HUES64 (cell line): Measurements from ENCODE around the gene NPLOC4.
"Not testable (repeated sequence)": the region's sequence is repeated elsewhere in the genome, so short reads cannot be mapped to it uniquely, and the experiment has no call there.

Source experiments
- H3K27ac ChIP-seq: 2 replicates; pipeline ENCODE4 v1.7.0; 2013; ENCODE audit warnings: low read depth, low read length, inconsistent platforms
- H3K27me3 ChIP-seq: 2 replicates; pipeline ENCODE4 v1.6.1; 2013; ENCODE audit warnings: mild to moderate bottlenecking, low read length; ENCODE audit not compliant: insufficient read depth
- H3K36me3 ChIP-seq: 2 replicates; pipeline ENCODE4 v1.6.1; 2013; ENCODE audit warnings: mild to moderate bottlenecking, low read length; ENCODE audit not compliant: insufficient read depth
- H3K4me1 ChIP-seq: 2 replicates; pipeline ENCODE4 v1.6.1; 2013; ENCODE audit warnings: mild to moderate bottlenecking, low read length, moderate library complexity; ENCODE audit not compliant: insufficient read depth
- H3K4me3 ChIP-seq: 2 replicates; pipeline ENCODE4 v1.5.1; 2013; ENCODE audit warnings: mild to moderate bottlenecking, low read length, moderate library complexity
- H3K9ac ChIP-seq: 2 replicates; pipeline ENCODE4 v1.6.1; 2013; ENCODE audit warnings: mild to moderate bottlenecking, low read depth, low read length
- H3K9me3 ChIP-seq: 2 replicates; pipeline ENCODE4 v1.6.1; 2013; ENCODE audit warnings: low read depth, low read length; ENCODE audit not compliant: insufficient read depth
- WGBS: fragments of 150-250, 120-280 bp; methylation state at CpG from one replicate; pipeline ENCODE4 v1.1.7; 2013; ENCODE audit warnings: missing lambda C conversion rate; 5-methylcytosine and 5-hydroxymethylcytosine counted together

Gene NPLOC4

DNA sequence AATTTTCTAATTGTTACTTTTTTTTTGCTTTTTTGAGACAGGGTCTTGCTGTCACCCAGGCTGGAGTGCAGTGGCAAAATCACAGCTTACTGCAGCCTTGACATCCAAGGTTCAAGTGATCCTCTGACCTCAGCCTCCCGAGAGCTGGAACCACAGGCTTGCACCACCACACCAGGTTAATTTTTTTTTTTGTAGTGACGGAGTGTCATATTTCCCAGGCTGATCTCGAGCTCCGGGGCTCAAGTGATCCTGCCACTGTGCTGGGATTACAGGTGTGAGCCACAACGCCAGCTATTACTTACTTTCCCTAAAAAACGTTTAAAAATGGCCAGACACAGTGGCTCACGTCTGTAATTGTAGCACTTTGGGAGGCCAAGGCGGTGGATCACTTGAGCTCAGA, 6.6 kb downstream of the NPLOC4 start:
- no peak overlapping the region for H3K27ac ChIP-seq
- H3K4me1 ChIP-seq, result no peaks in the 10 kb centered on the region
- no peaks in the 10 kb centered on the region for H3K9me3 ChIP-seq
- H3K36me3 ChIP-seq, result peaks cover 49% of the 10 kb centered on the region
- 91% methylated on average over 8 of the region's 8 CpGs for WGBS
- no peaks in the 10 kb centered on the region for H3K27me3 ChIP-seq
- no peak overlapping the region for H3K4me3 ChIP-seq
- no peak overlapping the region for H3K9ac ChIP-seq

DNA sequence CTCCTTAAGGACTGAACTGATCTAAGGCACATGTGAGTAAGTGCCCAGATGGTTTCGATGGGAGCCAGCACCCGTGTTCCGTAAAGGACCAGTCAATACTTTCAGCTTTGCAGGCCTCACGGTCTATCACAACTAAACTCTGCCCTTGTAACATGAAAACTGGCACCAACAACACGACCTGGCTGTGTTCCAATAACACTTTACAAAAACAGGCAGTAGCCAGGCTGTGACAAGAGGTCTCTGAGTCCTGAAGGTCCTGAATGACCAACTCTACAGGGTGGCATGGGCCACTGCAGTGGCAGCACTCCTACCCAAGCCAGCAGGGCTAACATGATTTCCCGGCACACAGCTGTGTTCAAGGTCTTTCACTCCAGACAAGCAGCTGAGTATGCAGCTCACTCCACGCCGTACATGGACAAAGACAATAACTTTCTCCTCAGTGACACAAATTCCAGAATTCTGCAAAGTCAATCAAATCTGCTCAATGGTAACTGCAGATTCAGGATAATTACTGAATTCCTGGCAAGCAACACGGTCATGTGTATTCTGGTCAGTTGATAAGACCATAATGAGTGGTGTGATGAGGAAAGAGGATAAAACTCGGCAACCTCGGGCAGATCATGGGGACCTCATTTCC, 15.3 kb downstream of the NPLOC4 start:
- H3K27me3 ChIP-seq, result no peaks in the 10 kb centered on the region
- H3K4me3 ChIP-seq, result no peak overlapping the region
- no peak overlapping the region for H3K9ac ChIP-seq
- no peaks in the 10 kb centered on the region for H3K4me1 ChIP-seq
- H3K27ac ChIP-seq, result no peak overlapping the region
- peaks cover 77% of the 10 kb centered on the region for H3K36me3 ChIP-seq
- no peaks in the 10 kb centered on the region for H3K9me3 ChIP-seq
- 96% methylated on average over 10 of the region's 11 CpGs for WGBS

- H3K27ac ChIP-seq, H3K4me3 ChIP-seq, H3K9ac ChIP-seq, H3K9me3 ChIP-seq, H3K27me3 ChIP-seq, H3K4me1 ChIP-seq: not testable (repeated sequence)
- peaks cover 70% of the 10 kb centered on the region for H3K36me3 ChIP-seq
- 99% methylated on average over 17 of the region's 36 CpGs for WGBS
Observed at GRCh38 chr17:81618307-81618706, 18.6 kb downstream of the NPLOC4 start.

- H3K27me3 ChIP-seq, result no peaks in the 10 kb centered on the region
- WGBS, result 48% methylated on average over 6 of the region's 7 CpGs
- peaks cover 72% of the 10 kb centered on the region for H3K36me3 ChIP-seq
- no peak overlapping the region for H3K27ac ChIP-seq
- H3K9me3 ChIP-seq, result no peaks in the 10 kb centered on the region
- no peak overlapping the region for H3K4me3 ChIP-seq
- no peaks in the 10 kb centered on the region for H3K4me1 ChIP-seq
- H3K9ac ChIP-seq, result no peak overlapping the region
Observed at GRCh38 chr17:81616877-81617276, 20.0 kb downstream of the NPLOC4 start.

DNA sequence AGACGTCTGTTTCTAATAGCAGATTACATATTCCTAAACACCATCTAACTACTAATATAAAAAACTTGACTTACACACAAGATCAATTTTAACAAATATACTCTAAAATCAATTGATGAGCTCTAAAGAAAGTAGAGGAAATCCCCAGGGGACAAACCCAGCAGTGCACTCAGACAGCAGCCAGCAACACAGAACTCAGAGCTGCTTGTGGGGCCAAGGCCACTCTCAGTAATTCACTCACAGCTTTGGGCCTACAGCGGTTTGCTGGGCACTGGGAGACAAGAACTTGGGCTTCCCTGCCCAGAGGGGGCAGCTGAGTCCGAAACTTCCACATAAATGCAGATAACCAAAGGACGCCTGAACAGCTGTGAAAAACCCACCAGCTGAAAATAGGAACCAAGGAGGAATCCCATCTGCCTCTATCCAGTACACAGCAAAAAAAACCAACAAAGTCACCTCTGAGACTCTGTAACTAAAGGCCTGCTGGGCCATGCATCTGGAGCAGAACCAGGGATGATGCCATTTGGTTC, 21.4 kb downstream of the NPLOC4 start:
- 96% methylated on average over 4 of the region's 4 CpGs for WGBS
- H3K9ac ChIP-seq, result no peak overlapping the region

GRCh38 chr17:81612172-81612970, 24.5 kb downstream of the NPLOC4 start:
- H3K9ac ChIP-seq, result no peak overlapping the region
- no peak overlapping the region for H3K4me3 ChIP-seq
- 98% methylated on average over 15 of the region's 16 CpGs for WGBS
- no peaks in the 10 kb centered on the region for H3K4me1 ChIP-seq
- peaks cover 86% of the 10 kb centered on the region for H3K36me3 ChIP-seq
- H3K27me3 ChIP-seq, result no peaks in the 10 kb centered on the region
- H3K27ac ChIP-seq, result no peak overlapping the region
- no peaks in the 10 kb centered on the region for H3K9me3 ChIP-seq

More for the DNA sequence above, 21.4 kb downstream of the NPLOC4 start:
- Histone ChIP-seq H3K4me3 (no peak overlapping the region), H3K9me3 (no peaks in the 10 kb centered on the region), H3K27me3 (no peaks in the 10 kb centered on the region), H3K27ac (no peak overlapping the region), H3K36me3 (peaks cover 69% of the 10 kb centered on the region), H3K4me1 (no peaks in the 10 kb centered on the region)

GRCh38 chr17:81609541-81610311, 27.2 kb downstream of the NPLOC4 start:
- H3K9me3 ChIP-seq, result no peaks in the 10 kb centered on the region
- no peak overlapping the region for H3K4me3 ChIP-seq
- WGBS, result 97% methylated on average over 19 of the region's 19 CpGs
- H3K4me1 ChIP-seq, result no peaks in the 10 kb centered on the region
- H3K27ac ChIP-seq, result no peak overlapping the region
- no peaks in the 10 kb centered on the region for H3K27me3 ChIP-seq
- H3K9ac ChIP-seq, result no peak overlapping the region
- peaks cover 89% of the 10 kb centered on the region for H3K36me3 ChIP-seq

- Histone ChIP-seq H3K4me1 (no peaks in the 10 kb centered on the region), H3K27ac (no peak overlapping the region), H3K9ac (no peak overlapping the region), H3K27me3 (no peaks in the 10 kb centered on the region), H3K4me3 (no peak overlapping the region), H3K36me3 (peaks cover 92% of the 10 kb centered on the region), H3K9me3 (no peaks in the 10 kb centered on the region)
- WGBS, result 97% methylated on average over 13 of the region's 13 CpGs
Observed at GRCh38 chr17:81608605-81609004, 28.3 kb downstream of the NPLOC4 start.

GRCh38 chr17:81608082-81608481, 28.8 kb downstream of the NPLOC4 start:
- 96% methylated on average over 4 of the region's 4 CpGs for WGBS
- Histone ChIP-seq H3K27ac (no peak overlapping the region), H3K4me3 (no peak overlapping the region), H3K9ac (no peak overlapping the region), H3K36me3 (peaks cover 92% of the 10 kb centered on the region), H3K4me1 (no peaks in the 10 kb centered on the region), H3K9me3 (no peaks in the 10 kb centered on the region), H3K27me3 (no peaks in the 10 kb centered on the region)

DNA sequence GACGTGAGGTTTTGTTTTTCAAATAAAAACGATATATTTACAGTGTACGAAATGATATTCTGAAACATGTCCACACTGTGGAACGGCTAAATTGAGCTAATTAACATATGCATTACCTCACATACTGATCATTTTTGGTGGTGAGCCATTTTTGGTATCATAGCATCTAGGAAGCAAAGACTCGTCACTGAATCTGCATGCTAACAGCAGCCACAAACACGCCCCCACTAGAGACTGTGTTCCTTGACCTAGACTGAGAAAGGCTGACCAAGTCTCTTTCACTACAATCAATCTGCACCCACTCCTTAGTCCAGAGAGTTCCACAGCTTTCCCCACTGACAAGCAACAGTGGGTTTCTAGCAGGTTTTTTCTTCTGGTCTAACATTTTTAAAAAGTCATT, 29.5 kb downstream of the NPLOC4 start:
- peaks cover 92% of the 10 kb centered on the region for H3K36me3 ChIP-seq
- no peak overlapping the region for H3K4me3 ChIP-seq
- WGBS, result 91% methylated on average over 6 of the region's 6 CpGs
- H3K27ac ChIP-seq, result no peak overlapping the region
- no peaks in the 10 kb centered on the region for H3K27me3 ChIP-seq
- H3K9ac ChIP-seq, result no peak overlapping the region
- H3K4me1 ChIP-seq, result no peaks in the 10 kb centered on the region
- H3K9me3 ChIP-seq, result no peaks in the 10 kb centered on the region
